B cell (primary cell): Measurements from ENCODE around the gene SKAP1.

ENCODE experiments used
- CTCF ChIP-seq: fragments of 200-600 bp; IDR thresholded peaks from one replicate; pipeline ENCODE4 v1.8.0; 2022; ENCODE audit warnings: antibody characterized with exemption, mild to moderate bottlenecking
- EZH2 ChIP-seq: IDR thresholded peaks from 2 replicates; pipeline ENCODE4 v1.6.1; 2012; ENCODE audit warnings: borderline replicate concordance, low read depth, mild to moderate bottlenecking, moderate library complexity, low read length; ENCODE audit not compliant: insufficient read depth, poor library complexity, severe bottlenecking

- TF ChIP-seq CTCF = no peak
- TF ChIP-seq EZH2 = no peak
Measured at GRCh38 chr17:48236681-48237134, 193.3 kb downstream of the SKAP1 start.
